HG03575 (cell line): ENCODE results near the gene ZNF552.
"Not testable (repeated sequence)": the region's sequence is repeated elsewhere in the genome, so short reads cannot be mapped to it uniquely, and the experiment has no call there.

Experiments used
- ATAC-seq: cut with Tn5 transposase; IDR thresholded peaks from one replicate; pipeline ENCODE4 v1.9.1; 2021; ENCODE audit not compliant: unreplicated experiment, insufficient number of reproducible peaks, low FRiP score; ENCODE audit errors: extremely low read depth

Gene ZNF552

GRCh38 chr19:57814505-57815246 lies at the start of gene ZNF552:
ZNF552 (minus strand) TSS chr19:57814913; CDS start chr19:57814743, 170 bp downstream.
- ATAC-seq: no peak

DNA sequence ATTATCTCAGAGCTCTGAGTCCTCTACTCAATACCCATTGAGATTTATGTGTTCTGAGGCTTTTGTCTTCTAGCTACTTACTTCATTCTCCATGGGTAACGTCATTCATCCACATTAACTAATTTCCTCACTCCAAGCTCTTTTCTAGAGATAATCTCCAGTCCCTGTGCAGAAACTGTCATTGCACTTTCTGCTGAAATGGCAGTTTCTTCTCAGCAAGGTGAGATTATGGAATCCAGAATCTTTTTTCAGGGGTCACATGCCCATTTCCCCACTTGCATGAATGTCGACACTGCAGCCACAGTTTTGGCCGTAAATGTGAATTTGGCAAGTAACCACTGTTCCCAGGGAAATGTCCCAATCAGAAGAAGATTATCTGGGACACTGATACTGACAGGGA lies 47.6 kb upstream of the ZNF552 start:
- not testable (repeated sequence) for ATAC-seq

GRCh38 chr19:57854117-57854516 lies 39.4 kb upstream of the ZNF552 start:
- not testable (repeated sequence) for ATAC-seq

DNA sequence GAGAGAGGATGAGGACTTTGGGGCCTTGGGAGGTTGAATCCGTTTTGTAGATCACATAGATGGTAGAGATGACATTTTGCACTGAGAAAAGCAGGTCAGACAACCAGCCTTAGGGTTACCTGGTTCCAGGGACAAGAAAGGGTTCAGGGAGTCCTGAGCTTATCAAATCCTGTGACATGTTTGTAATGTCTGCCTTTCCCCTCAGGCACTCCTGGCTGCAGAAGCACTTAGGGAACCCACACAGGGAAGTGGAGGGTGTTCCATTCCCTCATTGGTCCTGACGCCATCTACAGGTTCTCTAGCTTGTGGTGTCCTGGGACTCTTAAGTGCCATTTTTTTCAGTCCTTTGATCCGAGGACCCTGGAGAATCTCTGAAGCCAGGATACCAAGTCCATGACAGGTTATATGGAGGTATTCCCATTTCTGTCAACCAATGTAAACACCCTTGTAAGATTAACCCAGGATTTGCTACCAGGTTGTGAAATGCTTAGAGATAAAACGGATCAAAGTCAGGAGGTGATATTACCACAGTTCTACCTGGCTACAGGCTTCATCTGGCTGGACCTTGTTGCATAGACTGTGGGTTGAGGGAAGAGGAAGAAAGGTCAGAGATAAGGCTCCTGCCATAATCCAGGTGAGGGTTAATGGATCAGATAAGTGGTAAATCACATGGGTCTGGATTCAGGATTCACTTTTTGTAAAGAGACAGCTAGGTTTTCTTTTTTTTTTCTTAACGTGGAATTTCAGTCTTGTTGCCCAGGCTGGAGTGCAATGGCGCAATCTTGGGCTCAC lies 37.3 kb upstream of the ZNF552 start:
- ATAC-seq: not testable (repeated sequence)

- no peak for ATAC-seq
These were observed 35.9 kb upstream of the ZNF552 start for GRCh38 chr19:57850553-57851017.

GRCh38 chr19:57849666-57850473 lies 35.2 kb upstream of the ZNF552 start, which contains the start of gene ZNF587:
ZNF587 (plus strand) TSS chr19:57849859; CDS start chr19:57850039, 180 bp downstream.
- ATAC-seq: peak; percentile 80

- ATAC-seq: peak; percentile 18
These were observed 34.5 kb upstream of the ZNF552 start for GRCh38 chr19:57849162-57849665.

- not testable (repeated sequence) for ATAC-seq
These were observed 32.5 kb upstream of the ZNF552 start for GRCh38 chr19:57847164-57847563.

DNA sequence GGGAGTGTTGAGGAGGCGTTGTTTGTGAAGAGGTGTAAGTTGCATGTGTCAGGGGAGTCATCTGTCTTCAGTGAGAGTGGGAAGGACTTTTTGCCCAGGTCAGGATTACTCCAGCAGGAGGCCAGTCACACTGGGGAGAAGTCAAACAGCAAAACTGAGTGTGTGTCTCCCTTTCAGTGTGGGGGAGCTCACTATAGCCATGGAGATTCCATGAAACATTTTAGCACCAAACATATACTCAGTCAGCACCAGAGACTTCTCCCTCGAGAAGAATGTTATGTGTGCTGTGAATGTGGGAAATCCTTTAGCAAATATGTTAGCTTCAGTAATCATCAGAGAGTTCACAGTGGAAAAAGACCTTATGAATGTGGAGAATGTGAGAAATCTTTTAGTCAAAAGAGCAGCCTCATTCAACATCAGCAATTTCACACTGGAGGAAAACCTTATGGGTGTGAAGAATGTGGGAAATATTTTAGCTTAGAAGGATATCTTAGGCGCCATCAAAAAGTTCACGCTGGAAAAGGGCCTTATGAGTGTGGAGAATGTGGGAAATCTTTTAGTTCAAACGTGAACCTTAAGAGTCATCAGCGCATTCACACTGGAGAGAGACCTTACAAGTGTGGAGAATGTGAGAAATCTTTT lies 26.5 kb upstream of the ZNF552 start:
- ATAC-seq: no peak

- ATAC-seq: not testable (repeated sequence)
These were observed 24.0 kb upstream of the ZNF552 start for GRCh38 chr19:57838622-57839191.

GRCh38 chr19:57836991-57837390 lies 22.3 kb upstream of the ZNF552 start:
- not testable (repeated sequence) for ATAC-seq

DNA sequence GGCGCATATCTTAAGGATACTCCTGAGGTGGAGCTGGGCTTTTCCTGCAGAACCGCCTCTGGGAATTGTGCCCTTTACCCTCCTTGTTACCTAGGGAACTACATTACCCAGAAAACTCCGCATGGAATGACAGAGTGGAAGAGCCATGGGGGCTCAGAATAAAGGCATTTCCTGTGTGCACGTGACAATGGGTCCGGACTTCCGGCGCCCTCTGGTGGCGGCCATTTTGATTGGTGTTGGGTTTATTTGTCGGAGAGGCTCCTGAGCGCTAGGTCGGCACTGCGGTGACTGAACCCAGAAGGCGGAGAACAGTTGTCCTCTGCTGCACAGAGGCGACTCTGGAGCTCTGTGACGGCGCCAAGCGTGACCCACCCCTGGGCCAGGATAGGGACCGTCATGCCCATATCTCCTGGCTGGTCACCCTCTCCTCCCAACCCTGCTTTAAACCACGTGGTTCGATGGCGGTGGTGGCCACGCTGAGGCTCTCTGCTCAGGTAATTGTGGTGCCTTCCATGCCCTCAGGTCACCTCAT lies 15.4 kb upstream of the ZNF552 start, which contains the start of gene ZNF587B:
ZNF587B (plus strand) TSS at position 229 of the 532 bp plus-strand sequence; CDS start at position 459, 230 bp downstream.
- no peak for ATAC-seq

DNA sequence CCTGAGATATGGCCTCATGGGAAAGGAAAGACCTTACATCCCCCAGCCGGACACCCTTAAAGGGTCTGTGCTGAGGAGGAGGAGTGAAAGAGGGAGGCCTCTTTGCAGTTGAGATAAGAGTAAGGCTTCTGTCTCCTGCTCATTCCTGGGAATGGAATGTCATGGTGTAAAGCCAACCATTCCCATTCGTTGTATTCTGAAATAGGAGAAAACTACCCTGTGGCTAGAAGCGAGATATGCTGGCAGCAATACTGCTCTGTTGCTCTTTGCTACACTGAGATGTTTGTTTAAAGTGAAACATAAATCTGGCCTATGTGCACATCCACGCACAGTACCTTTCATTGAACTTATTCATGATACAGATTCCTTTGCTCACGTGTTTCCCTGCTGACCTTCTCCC lies 14.6 kb upstream of the ZNF552 start:
- ATAC-seq: no peak

- no peak for ATAC-seq
These were observed 10.8 kb upstream of the ZNF552 start for GRCh38 chr19:57825511-57825910.

- ATAC-seq: not testable (repeated sequence)
These were observed 8.9 kb upstream of the ZNF552 start for GRCh38 chr19:57823608-57824007.

DNA sequence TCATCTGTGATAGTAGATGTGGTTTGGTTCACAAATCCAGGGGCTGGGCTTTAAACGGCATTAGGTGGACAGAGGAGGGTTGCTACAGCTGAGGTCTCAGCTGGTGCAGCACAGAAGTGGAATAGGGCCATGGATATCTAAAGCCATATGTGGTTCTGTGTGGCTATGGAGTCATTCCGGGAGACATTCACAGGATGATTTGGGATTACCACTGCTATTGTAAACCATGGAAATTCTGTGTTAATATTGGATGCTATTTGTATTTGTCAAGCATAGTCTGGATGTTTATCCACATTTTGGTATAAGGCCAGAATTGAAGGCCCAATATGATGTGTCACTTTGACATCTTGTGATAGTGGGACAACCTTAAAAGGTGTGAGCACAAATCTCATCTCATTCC lies 8.4 kb upstream of the ZNF552 start:
- ATAC-seq: not testable (repeated sequence)

- not testable (repeated sequence) for ATAC-seq
These were observed 6.8 kb upstream of the ZNF552 start for GRCh38 chr19:57821501-57821900.

DNA sequence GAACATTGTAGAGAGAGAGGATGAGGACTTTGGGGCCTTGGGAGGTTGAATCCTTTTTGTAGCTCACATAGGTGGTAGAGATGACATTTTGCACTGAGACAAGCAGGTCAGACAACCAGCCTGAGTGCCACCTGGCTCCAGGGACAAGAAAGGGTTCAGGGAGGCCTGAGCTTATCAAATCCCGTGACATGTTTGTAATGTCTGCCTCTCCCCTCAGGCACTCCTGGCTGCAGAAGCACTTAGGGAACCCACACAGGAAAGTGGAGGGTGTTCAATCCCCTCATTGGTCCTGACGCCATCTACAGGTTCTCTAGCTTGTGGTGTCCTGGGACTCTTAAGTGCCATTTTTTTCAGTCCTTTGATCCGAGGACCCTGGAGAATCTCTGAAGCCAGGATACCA lies 6.4 kb upstream of the ZNF552 start:
- not testable (repeated sequence) for ATAC-seq
